K562 (cell line): ENCODE data around the gene ECSIT. TPM values are rescaled to one million over a fixed set of nuclear protein-coding genes. Genes with fewer than 3 reads are reported as not detected.

Source experiments
- CBFA2T2 ChIP-seq: fragments of 450-650 bp; conservative IDR thresholded peaks from 2 replicates; pipeline ENCODE4 v1.6.1; 2017; ENCODE audit warnings: mild to moderate bottlenecking
- E2F5 ChIP-seq: sonication (generic); formaldehyde crosslinking; IDR thresholded peaks from 2 replicates; pipeline ENCODE4 v1.8.0; 2022; ENCODE audit warnings: mild to moderate bottlenecking, missing genetic modification reagents
- FOXA3 ChIP-seq, 2 experiments: fragments of 450-650 bp in 1 of 2; sonication (generic) in 1 of 2; formaldehyde crosslinking; IDR thresholded peaks in 1 of 2; conservative IDR thresholded peaks in 1 of 2; 2 replicates each; pipeline versions ENCODE4 v1.4.0 to v1.8.0; 2020 to 2022; ENCODE audit warnings: mild to moderate bottlenecking in 2 of 2, missing genetic modification reagents in 1 of 2
- ID3 ChIP-seq, 2 experiments: fragments of 250-450 bp in 1 of 2; fragments of 450-650 bp in 1 of 2; sonication (Bioruptor Pico) in 1 of 2; IDR thresholded peaks; 2 replicates each; pipeline versions ENCODE4 v1.6.1 to v1.8.0; 2016 to 2021; ENCODE audit warnings: mild to moderate bottlenecking in 2 of 2, moderate library complexity in 2 of 2, missing compliant biosample characterization in 1 of 2, missing genetic modification characterization in 1 of 2
- PRMT5 ChIP-seq: sonication (generic); formaldehyde crosslinking; IDR thresholded peaks from 2 replicates; pipeline ENCODE4 v1.5.0; 2020; ENCODE audit warnings: missing genetic modification reagents
- TGIF2 ChIP-seq: sonication (generic); formaldehyde crosslinking; IDR thresholded peaks from 2 replicates; pipeline ENCODE4 v1.8.1; 2022; ENCODE audit warnings: mild to moderate bottlenecking, missing genetic modification reagents, moderate library complexity
- USF2 ChIP-seq: sonication (generic); formaldehyde crosslinking; IDR thresholded peaks from 2 replicates; pipeline ENCODE4 v1.5.0; 2020; ENCODE audit warnings: missing genetic modification reagents
- polyA plus RNA-seq, 8 experiments: library from polyadenylated mRNA; depleted of rRNA in 4 of 8; stranded (reverse) in 5 of 8; unstranded in 3 of 8; fragments of >200 nt; fragmentation: Nextera tagmentation in 2 of 8; fragmentation: Illumina TruSeq in 1 of 8; extraction: Ambion mirVana in 2 of 8; extraction: Trizol in 1 of 8; gene quantifications; 2 replicates each; pipeline versions ENCODE4 v1.2.1 to v1.2.3, GENCODE V29; 2011 to 2014; ENCODE audit warnings: inconsistent platforms in 1 of 8, missing spikeins in 1 of 8
- total RNA-seq, 7 experiments: library from RNA; depleted of rRNA in 6 of 7; stranded (reverse); fragments of >200 nt in 6 of 7; fragmentation: Illumina TruSeq in 2 of 7; extraction: Trizol in 2 of 7; gene quantifications; 2 replicates each; pipeline versions ENCODE4 v1.2.1 to v1.2.3, GENCODE V29; 2011 to 2021; ENCODE audit warnings: low replicate concordance in 1 of 7
- TF ChIP-seq, protein P1 (sequence below), 2 experiments: fragments of 450-650 bp in 1 of 2; sonication (generic) in 1 of 2; formaldehyde crosslinking in 1 of 2; IDR thresholded peaks; 2 replicates each; pipeline versions ENCODE4 v1.7.1 to v1.9.0; 2016 to 2022; ENCODE audit warnings: inconsistent platforms in 1 of 2, mild to moderate bottlenecking in 1 of 2, missing genetic modification reagents in 1 of 2

ECSIT gene
- total and polyA plus RNA-seq, 9 of the 15 experiments (the other 6 are each of a cell fraction or from before 2014, with no cell fraction given), result 1.1 to 82.5 (median 43.9) TPM

GRCh38 chr19:11482384-11483050, 46.4 kb downstream of the ECSIT start (continued):
- TF ChIP-seq USF2 (CRISPR knock-in tag) (peak; percentile 99), CBFA2T2 (peak; percentile 78), TGIF2 (CRISPR knock-in tag) (peak; percentile 97; the same call in 1 of the 2 replicates), PRMT5 (CRISPR knock-in tag) (0 out of 2 replicates have a peak, but pooled peaks have one; percentile 63), E2F5 (peak; percentile 99), ID3 (CRISPR knock-in tag; IDR thresholded peaks at IDR 0.05) (no peak), ID3 (tag; IDR thresholded peaks at IDR 0.05) (peak; percentile 80), FOXA3 (CRISPR knock-in tag; conservative IDR thresholded peaks at IDR 0.05 in 1 of 2, IDR thresholded peaks at IDR 0.05 in 1 of 2) (peak in 1 of 2 experiments; percentile 96; a peak in 2 of 4 replicates)
- TF ChIP-seq, protein P1, sequence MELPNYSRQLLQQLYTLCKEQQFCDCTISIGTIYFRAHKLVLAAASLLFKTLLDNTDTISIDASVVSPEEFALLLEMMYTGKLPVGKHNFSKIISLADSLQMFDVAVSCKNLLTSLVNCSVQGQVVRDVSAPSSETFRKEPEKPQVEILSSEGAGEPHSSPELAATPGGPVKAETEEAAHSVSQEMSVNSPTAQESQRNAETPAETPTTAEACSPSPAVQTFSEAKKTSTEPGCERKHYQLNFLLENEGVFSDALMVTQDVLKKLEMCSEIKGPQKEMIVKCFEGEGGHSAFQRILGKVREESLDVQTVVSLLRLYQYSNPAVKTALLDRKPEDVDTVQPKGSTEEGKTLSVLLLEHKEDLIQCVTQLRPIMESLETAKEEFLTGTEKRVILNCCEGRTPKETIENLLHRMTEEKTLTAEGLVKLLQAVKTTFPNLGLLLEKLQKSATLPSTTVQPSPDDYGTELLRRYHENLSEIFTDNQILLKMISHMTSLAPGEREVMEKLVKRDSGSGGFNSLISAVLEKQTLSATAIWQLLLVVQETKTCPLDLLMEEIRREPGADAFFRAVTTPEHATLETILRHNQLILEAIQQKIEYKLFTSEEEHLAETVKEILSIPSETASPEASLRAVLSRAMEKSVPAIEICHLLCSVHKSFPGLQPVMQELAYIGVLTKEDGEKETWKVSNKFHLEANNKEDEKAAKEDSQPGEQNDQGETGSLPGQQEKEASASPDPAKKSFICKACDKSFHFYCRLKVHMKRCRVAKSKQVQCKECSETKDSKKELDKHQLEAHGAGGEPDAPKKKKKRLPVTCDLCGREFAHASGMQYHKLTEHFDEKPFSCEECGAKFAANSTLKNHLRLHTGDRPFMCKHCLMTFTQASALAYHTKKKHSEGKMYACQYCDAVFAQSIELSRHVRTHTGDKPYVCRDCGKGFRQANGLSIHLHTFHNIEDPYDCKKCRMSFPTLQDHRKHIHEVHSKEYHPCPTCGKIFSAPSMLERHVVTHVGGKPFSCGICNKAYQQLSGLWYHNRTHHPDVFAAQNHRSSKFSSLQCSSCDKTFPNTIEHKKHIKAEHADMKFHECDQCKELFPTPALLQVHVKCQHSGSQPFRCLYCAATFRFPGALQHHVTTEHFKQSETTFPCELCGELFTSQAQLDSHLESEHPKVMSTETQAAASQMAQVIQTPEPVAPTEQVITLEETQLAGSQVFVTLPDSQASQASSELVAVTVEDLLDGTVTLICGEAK (IDR thresholded peaks at IDR 0.05), result 0 out of 2 replicates have a peak, but pooled peaks have one; percentile 28
- TF ChIP-seq, protein P1 (CRISPR knock-in tag; IDR thresholded peaks at IDR 0.05), result peak; percentile 80
